HEK293T (cell line): ENCODE measurements around the gene CASKIN2.

Experiments
- CTCF ChIA-PET: fragments of 350-600 bp; formaldehyde crosslinking; extraction: SDS; loops from one replicate; lab custom pipeline; 2021; ENCODE audit warnings: antibody characterized with exemption, inconsistent platforms; lab: Yijun Ruan, JAX
- POLR2A ChIA-PET: fragments of 350-600 bp; formaldehyde crosslinking; extraction: SDS; loops from one replicate; lab custom pipeline; 2020; ENCODE audit warnings: antibody characterized with exemption, inconsistent platforms; lab: Yijun Ruan, JAX
- DNase-seq: peaks from one replicate; pipeline ENCODE4 v3.0.0; 2012; ENCODE audit warnings: mixed read lengths; ENCODE audit errors: extremely low spot score
- ARNT ChIP-seq: fragments of 450-650 bp; IDR thresholded peaks from 2 replicates; pipeline ENCODE4 v1.6.1; 2017; ENCODE audit warnings: mild to moderate bottlenecking
- BHLHE40 ChIP-seq: fragments of 450-650 bp; IDR thresholded peaks from 2 replicates; pipeline ENCODE4 v1.6.1; 2016; ENCODE audit warnings: mild to moderate bottlenecking, moderate library complexity, borderline replicate concordance
- CTBP1 ChIP-seq: fragments of 450-650 bp; IDR thresholded peaks from 2 replicates; pipeline ENCODE4 v1.6.1; 2016; ENCODE audit warnings: borderline replicate concordance
- ELF4 ChIP-seq: fragments of 450-650 bp; IDR thresholded peaks from 2 replicates; pipeline ENCODE4 v1.6.1; 2017; ENCODE audit warnings: antibody characterized with exemption
- FOXA1 ChIP-seq: fragments of 450-650 bp; IDR thresholded peaks from 2 replicates; pipeline ENCODE4 v1.6.1; 2016; ENCODE audit warnings: mild to moderate bottlenecking
- FOXK2 ChIP-seq: fragments of 450-650 bp; IDR thresholded peaks from 2 replicates; pipeline ENCODE4 v1.6.1; 2016; ENCODE audit warnings: mild to moderate bottlenecking
- FOXM1 ChIP-seq: fragments of 450-650 bp; IDR thresholded peaks from 2 replicates; pipeline ENCODE4 v1.6.1; 2017; ENCODE audit warnings: mild to moderate bottlenecking, borderline replicate concordance
- HDGF ChIP-seq: fragments of 450-650 bp; IDR thresholded peaks from 2 replicates; pipeline ENCODE4 v1.6.1; 2017; ENCODE audit warnings: antibody characterized with exemption, borderline replicate concordance
- L3MBTL2 ChIP-seq: fragments of 450-650 bp; conservative IDR thresholded peaks from 2 replicates; pipeline ENCODE4 v1.6.1; 2016; ENCODE audit warnings: mild to moderate bottlenecking
- LEF1 ChIP-seq: fragments of 450-650 bp; IDR thresholded peaks from 2 replicates; pipeline ENCODE4 v1.6.1; 2017; ENCODE audit warnings: mild to moderate bottlenecking, borderline replicate concordance
- NFRKB ChIP-seq: fragments of 450-650 bp; IDR thresholded peaks from 2 replicates; pipeline ENCODE4 v1.6.1; 2016; ENCODE audit warnings: mild to moderate bottlenecking, moderate library complexity
- SP1 ChIP-seq: fragments of 450-650 bp; IDR thresholded peaks from 2 replicates; pipeline ENCODE4 v1.6.1; 2017
- SUZ12 ChIP-seq: fragments of 450-650 bp; IDR thresholded peaks from 2 replicates; pipeline ENCODE4 v1.6.1; 2016; ENCODE audit warnings: mild to moderate bottlenecking
- TARDBP ChIP-seq: fragments of 450-650 bp; IDR thresholded peaks from 2 replicates; pipeline ENCODE4 v1.6.1; 2016
- ZNF384 ChIP-seq: fragments of 450-650 bp; IDR thresholded peaks from 2 replicates; pipeline ENCODE4 v1.6.1; 2016
- TF ChIP-seq, protein P1 (sequence below): fragments of 450-650 bp; IDR thresholded peaks from 2 replicates; pipeline ENCODE4 v1.6.1; 2016

CASKIN2 gene

DNA sequence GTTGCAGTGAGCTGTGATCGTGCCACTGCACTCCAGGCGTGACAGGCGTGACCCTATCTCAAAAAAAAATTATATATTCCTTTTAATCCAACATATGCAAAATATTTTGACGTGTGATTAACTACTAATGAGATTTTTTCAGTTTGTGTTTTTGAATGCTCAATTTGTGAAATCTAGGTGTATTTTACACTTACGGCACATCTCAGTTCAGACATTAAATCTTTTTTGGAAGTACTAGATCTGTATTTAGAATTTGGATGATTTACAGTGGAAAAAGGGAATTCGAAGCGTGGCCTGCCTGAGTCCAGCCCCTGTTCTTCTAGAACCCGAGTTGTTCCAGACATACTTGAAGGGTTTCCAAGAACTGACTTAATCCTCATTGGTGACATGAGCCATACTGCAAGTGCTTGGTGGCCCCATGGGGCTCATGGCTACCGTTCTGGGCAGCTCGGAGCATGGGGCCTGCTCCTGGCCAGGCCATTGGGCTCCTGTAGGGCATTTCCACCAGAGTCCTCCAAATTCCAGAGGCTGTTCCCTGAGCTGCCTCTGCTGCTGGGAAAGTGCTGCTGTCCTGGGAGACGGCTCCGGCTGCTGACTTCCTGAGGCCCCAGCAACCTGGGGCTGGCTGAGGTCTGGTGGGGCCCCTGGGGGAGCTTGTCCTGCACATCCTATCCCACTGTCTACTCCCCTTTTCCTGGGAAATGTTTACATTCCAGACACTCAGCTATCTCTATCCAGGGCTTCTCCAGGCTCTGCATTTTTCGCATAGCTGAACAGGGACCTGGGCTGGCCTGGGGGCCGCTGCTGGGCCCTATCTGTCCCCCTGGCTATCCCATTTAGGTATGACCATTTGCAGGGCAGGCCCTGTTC lies 37.3 kb upstream of the CASKIN2 start:
- ChIA-PET POLR2A (no interaction called here), CTCF (no interaction called here)
- no peak for TF ChIP-seq L3MBTL2
- no peak for DNase-seq

DNA sequence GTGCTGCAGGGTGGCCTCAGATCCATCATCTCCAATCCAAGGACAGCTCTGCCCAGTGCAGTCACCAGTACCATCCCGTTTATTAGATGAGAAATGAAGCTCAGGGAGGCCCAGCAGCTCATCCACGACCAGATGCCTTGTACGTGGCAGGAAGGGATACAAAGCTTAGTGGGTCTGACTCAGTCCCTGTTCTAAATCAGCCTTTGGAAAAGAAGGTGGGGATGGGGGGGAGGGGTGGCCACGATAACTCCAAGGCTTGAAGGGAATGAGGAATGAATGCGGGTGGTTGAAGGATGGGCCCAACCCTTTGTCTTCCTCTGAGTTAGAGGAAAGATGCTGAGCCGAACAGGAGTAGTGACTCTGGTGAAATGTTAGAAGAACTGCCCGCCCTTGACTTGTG lies 35.9 kb upstream of the CASKIN2 start:
- ChIA-PET CTCF (interaction anchor here (1.0 kb wide), 1 partner anchor 50 kb away, joined by 3 read pairs; no protein-coding TSS in a partner anchor), POLR2A (interaction anchor here (0.6 kb wide), 1 partner anchor 491 kb away, joined by 3 read pairs; no protein-coding TSS in a partner anchor)
- DNase-seq, result no peak
- TF ChIP-seq, protein P1, sequence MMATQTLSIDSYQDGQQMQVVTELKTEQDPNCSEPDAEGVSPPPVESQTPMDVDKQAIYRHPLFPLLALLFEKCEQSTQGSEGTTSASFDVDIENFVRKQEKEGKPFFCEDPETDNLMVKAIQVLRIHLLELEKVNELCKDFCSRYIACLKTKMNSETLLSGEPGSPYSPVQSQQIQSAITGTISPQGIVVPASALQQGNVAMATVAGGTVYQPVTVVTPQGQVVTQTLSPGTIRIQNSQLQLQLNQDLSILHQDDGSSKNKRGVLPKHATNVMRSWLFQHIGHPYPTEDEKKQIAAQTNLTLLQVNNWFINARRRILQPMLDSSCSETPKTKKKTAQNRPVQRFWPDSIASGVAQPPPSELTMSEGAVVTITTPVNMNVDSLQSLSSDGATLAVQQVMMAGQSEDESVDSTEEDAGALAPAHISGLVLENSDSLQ, result no peak

DNA sequence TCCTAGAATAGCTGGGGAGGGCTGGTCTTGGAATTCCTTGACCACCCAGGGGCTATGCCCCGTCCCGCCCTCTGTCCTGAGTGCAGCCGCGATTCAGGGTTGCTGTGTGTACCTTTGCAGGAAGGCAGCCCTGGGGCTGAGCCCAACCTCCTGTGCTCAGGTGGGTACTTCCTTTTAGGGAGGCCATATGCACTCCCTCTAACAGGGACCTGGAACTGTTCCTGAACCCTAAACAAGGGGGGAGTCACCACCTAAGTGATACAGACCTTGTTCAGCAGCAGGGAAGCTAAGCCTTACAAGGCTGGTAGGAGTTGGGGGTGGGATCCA lies 34.8 kb upstream of the CASKIN2 start:
- TF ChIP-seq NFRKB (no peak), L3MBTL2 (no peak), HDGF (no peak), TARDBP (no peak), CTBP1 (no peak), FOXA1 (no peak), ELF4 (no peak), ARNT (no peak), FOXK2 (no peak), SUZ12 (no peak), FOXM1 (no peak), SP1 (no peak), BHLHE40 (no peak), LEF1 (no peak)
- TF ChIP-seq, protein P1, result no peak
- CTCF ChIA-PET, result interaction anchor here (1.0 kb wide), 1 partner anchor 51 kb away, joined by 3 read pairs; no protein-coding TSS in a partner anchor
- POLR2A ChIA-PET, result interaction anchor here (1.3 kb wide), 1 partner anchor 25 kb away, joined by 3 read pairs; the partner anchor contains the start of gene LLGL2
- no peak for DNase-seq

- TF ChIP-seq NFRKB (no peak), HDGF (0 out of 2 replicates have a peak, but pooled peaks have one; percentile 34), FOXM1 (no peak), FOXK2 (no peak), TARDBP (no peak), CTBP1 (no peak)
- TF ChIP-seq, protein P1, result no peak
- ChIA-PET POLR2A (interaction anchor here (1.0 to 1.3 kb wide), 4 partner anchors 9 to 24 kb away, joined by 3 to 8 read pairs (median 3); partner anchors contain the start of gene LLGL2), CTCF (no interaction called here)
- DNase-seq, result peak; percentile 58
Measured at GRCh38 chr17:75549246-75550138, 34.2 kb upstream of the CASKIN2 start.

DNA sequence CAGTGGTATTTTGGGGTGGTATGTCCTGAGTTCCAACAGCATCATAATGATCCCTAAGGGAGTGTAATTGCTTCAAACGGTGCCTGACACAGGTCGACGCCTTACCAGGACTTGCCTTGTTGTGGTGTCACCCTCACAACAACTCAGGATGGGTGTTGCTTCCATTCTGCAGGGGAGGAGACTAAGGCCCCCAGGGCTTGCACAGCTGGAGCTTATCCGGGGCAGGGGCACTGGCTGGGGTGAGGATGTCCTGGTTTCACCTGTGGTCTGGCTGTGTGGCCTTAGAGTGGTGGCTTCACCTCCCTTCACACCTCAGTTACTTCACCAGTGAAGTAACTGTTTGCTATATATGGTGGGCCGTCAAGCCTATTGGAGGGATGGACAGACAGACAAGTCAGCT lies 33.5 kb upstream of the CASKIN2 start:
- TF ChIP-seq ZNF384 (no peak), TARDBP (no peak), FOXM1 (no peak), SP1 (no peak), CTBP1 (no peak), NFRKB (no peak), ARNT (no peak), SUZ12 (no peak), HDGF (no peak), FOXA1 (no peak), FOXK2 (no peak), LEF1 (no peak), L3MBTL2 (no peak), ELF4 (no peak), BHLHE40 (no peak)
- TF ChIP-seq, protein P1, result no peak
- CTCF ChIA-PET, result interaction anchor here (1.0 kb wide), 1 partner anchor 52 kb away, joined by 3 read pairs; no protein-coding TSS in a partner anchor
- POLR2A ChIA-PET, result interaction anchor here (1.0 to 1.3 kb wide), 3 partner anchors 9 to 17 kb away, joined by 3 to 8 read pairs (median 3); no protein-coding TSS in a partner anchor
- no peak for DNase-seq
